Measurements from ENCODE around the gene LYPD3.
"Not testable (repeated sequence)": the region's sequence is repeated elsewhere in the genome, so short reads cannot be mapped to it uniquely, and the experiment has no call there.

The LYPD3 gene

GRCh38 chr19:43465468-43466120, at the start of gene LYPD3:
TSS of gene LYPD3 (minus strand) at chr19:43465608. CDS start at chr19:43465571, 37 bp downstream.
- Mint-ChIP-seq H3K27ac (peak within 1 kb of the TSS; percentile 32), H3K4me3 (peak within 1 kb of the TSS; percentile 95), H3K9me3 (no peaks in the 10 kb centered on the region), H3K27me3 (ENCODE audit: low read depth) (no peaks in the 10 kb centered on the region), H3K36me3 (ENCODE audit: low read depth) (no peaks in the 10 kb centered on the region), H3K4me1 (ENCODE audit: low read depth) (peaks cover 34% of the 10 kb centered on the region)

- not testable (repeated sequence) for H3K4me3 Mint-ChIP-seq; H3K4me1 Mint-ChIP-seq (ENCODE audit: low read depth); H3K27ac Mint-ChIP-seq; H3K27me3 Mint-ChIP-seq (ENCODE audit: low read depth); H3K9me3 Mint-ChIP-seq
- peaks cover 39% of the 10 kb centered on the region for H3K36me3 Mint-ChIP-seq (ENCODE audit: low read depth)
Measured at GRCh38 chr19:43512399-43512798, 47.0 kb upstream of the LYPD3 start.

GRCh38 chr19:43511324-43511723, 45.9 kb upstream of the LYPD3 start:
- no peak overlapping the region for H3K27ac Mint-ChIP-seq
- H3K4me3 Mint-ChIP-seq: no peak overlapping the region

GRCh38 chr19:43510713-43511112, 45.3 kb upstream of the LYPD3 start:
- Mint-ChIP-seq H3K36me3 (ENCODE audit: low read depth) (peaks cover 45% of the 10 kb centered on the region), H3K27ac (no peak overlapping the region)

More at GRCh38 chr19:43511324-43511723, 45.9 kb upstream of the LYPD3 start:
- Mint-ChIP-seq H3K4me1 (ENCODE audit: low read depth) (no peaks in the 10 kb centered on the region), H3K9me3 (no peaks in the 10 kb centered on the region), H3K36me3 (ENCODE audit: low read depth) (peaks cover 41% of the 10 kb centered on the region), H3K27me3 (ENCODE audit: low read depth) (no peaks in the 10 kb centered on the region)

GRCh38 chr19:43507880-43508279, 42.5 kb upstream of the LYPD3 start:
- Mint-ChIP-seq H3K9me3 (no peaks in the 10 kb centered on the region), H3K4me1 (ENCODE audit: low read depth) (peaks cover 19% of the 10 kb centered on the region), H3K27me3 (ENCODE audit: low read depth) (no peaks in the 10 kb centered on the region), H3K4me3 (no peak overlapping the region), H3K27ac (no peak overlapping the region), H3K36me3 (ENCODE audit: low read depth) (peaks cover 49% of the 10 kb centered on the region)

More at GRCh38 chr19:43510713-43511112, 45.3 kb upstream of the LYPD3 start:
- Mint-ChIP-seq H3K4me3 (no peak overlapping the region), H3K4me1 (ENCODE audit: low read depth) (peaks cover 5% of the 10 kb centered on the region), H3K9me3 (no peaks in the 10 kb centered on the region), H3K27me3 (ENCODE audit: low read depth) (no peaks in the 10 kb centered on the region)

- no peaks in the 10 kb centered on the region for H3K9me3 Mint-ChIP-seq
- H3K4me3 Mint-ChIP-seq: no peak overlapping the region
- H3K4me1 Mint-ChIP-seq (ENCODE audit: low read depth): peaks cover 21% of the 10 kb centered on the region
- peaks cover 43% of the 10 kb centered on the region for H3K36me3 Mint-ChIP-seq (ENCODE audit: low read depth)
- no peak overlapping the region for H3K27ac Mint-ChIP-seq
- no peaks in the 10 kb centered on the region for H3K27me3 Mint-ChIP-seq (ENCODE audit: low read depth)
Measured at GRCh38 chr19:43506629-43507028, 41.2 kb upstream of the LYPD3 start.

GRCh38 chr19:43505941-43506340, 40.5 kb upstream of the LYPD3 start:
- H3K27me3 Mint-ChIP-seq (ENCODE audit: low read depth): no peaks in the 10 kb centered on the region
- H3K36me3 Mint-ChIP-seq (ENCODE audit: low read depth): peaks cover 38% of the 10 kb centered on the region
- peak overlapping the region; percentile 75 for H3K27ac Mint-ChIP-seq
- H3K4me3 Mint-ChIP-seq: peak overlapping the region; percentile 40
- H3K9me3 Mint-ChIP-seq: no peaks in the 10 kb centered on the region
- peaks cover 21% of the 10 kb centered on the region for H3K4me1 Mint-ChIP-seq (ENCODE audit: low read depth)

GRCh38 chr19:43505186-43505456, 39.7 kb upstream of the LYPD3 start:
- Mint-ChIP-seq H3K27ac (peak overlapping the region; percentile 78), H3K27me3 (ENCODE audit: low read depth) (no peaks in the 10 kb centered on the region), H3K9me3 (no peaks in the 10 kb centered on the region), H3K4me3 (peak overlapping the region; percentile 30), H3K36me3 (ENCODE audit: low read depth) (peaks cover 33% of the 10 kb centered on the region), H3K4me1 (ENCODE audit: low read depth) (peaks cover 22% of the 10 kb centered on the region)

GRCh38 chr19:43504426-43505185, 39.2 kb upstream of the LYPD3 start, which contains the start of gene PHLDB3:
TSS of gene PHLDB3 (minus strand) at chr19:43504746. CDS start at chr19:43504118, 628 bp downstream.
- H3K4me3 Mint-ChIP-seq: peak within 1 kb of the TSS; percentile 95
- peaks cover 29% of the 10 kb centered on the region for H3K36me3 Mint-ChIP-seq (ENCODE audit: low read depth)
- H3K27ac Mint-ChIP-seq: peak within 1 kb of the TSS; percentile 96
- no peaks in the 10 kb centered on the region for H3K9me3 Mint-ChIP-seq
- no peaks in the 10 kb centered on the region for H3K27me3 Mint-ChIP-seq (ENCODE audit: low read depth)
- peaks cover 23% of the 10 kb centered on the region for H3K4me1 Mint-ChIP-seq (ENCODE audit: low read depth)

- peaks cover 26% of the 10 kb centered on the region for H3K36me3 Mint-ChIP-seq (ENCODE audit: low read depth)
- H3K27ac Mint-ChIP-seq: peak overlapping the region; percentile 96
- H3K4me1 Mint-ChIP-seq (ENCODE audit: low read depth): peaks cover 23% of the 10 kb centered on the region
- no peaks in the 10 kb centered on the region for H3K27me3 Mint-ChIP-seq (ENCODE audit: low read depth)
- H3K4me3 Mint-ChIP-seq: peak overlapping the region; percentile 95
- H3K9me3 Mint-ChIP-seq: no peaks in the 10 kb centered on the region
Measured at GRCh38 chr19:43503501-43504425, 38.4 kb upstream of the LYPD3 start.

- H3K4me1 Mint-ChIP-seq (ENCODE audit: low read depth): peaks cover 24% of the 10 kb centered on the region
- no peaks in the 10 kb centered on the region for H3K9me3 Mint-ChIP-seq
- no peaks in the 10 kb centered on the region for H3K27me3 Mint-ChIP-seq (ENCODE audit: low read depth)
- peaks cover 19% of the 10 kb centered on the region for H3K36me3 Mint-ChIP-seq (ENCODE audit: low read depth)
- peak overlapping the region; percentile 95 for H3K4me3 Mint-ChIP-seq
- no peak overlapping the region for H3K27ac Mint-ChIP-seq
Measured at GRCh38 chr19:43502419-43502976, 37.1 kb upstream of the LYPD3 start.

GRCh38 chr19:43501661-43502418, 36.4 kb upstream of the LYPD3 start:
- Mint-ChIP-seq H3K9me3 (no peaks in the 10 kb centered on the region), H3K4me3 (no peak overlapping the region), H3K4me1 (ENCODE audit: low read depth) (peaks cover 24% of the 10 kb centered on the region), H3K36me3 (ENCODE audit: low read depth) (peaks cover 19% of the 10 kb centered on the region), H3K27ac (no peak overlapping the region), H3K27me3 (ENCODE audit: low read depth) (no peaks in the 10 kb centered on the region)

- Mint-ChIP-seq H3K4me3 (no peak overlapping the region), H3K36me3 (ENCODE audit: low read depth) (peaks cover 17% of the 10 kb centered on the region), H3K27ac (no peak overlapping the region)
Measured at GRCh38 chr19:43499042-43499441, 33.6 kb upstream of the LYPD3 start.

More at GRCh38 chr19:43499042-43499441, 33.6 kb upstream of the LYPD3 start:
- no peaks in the 10 kb centered on the region for H3K27me3 Mint-ChIP-seq (ENCODE audit: low read depth)
- H3K4me1 Mint-ChIP-seq (ENCODE audit: low read depth): peaks cover 14% of the 10 kb centered on the region
- H3K9me3 Mint-ChIP-seq: no peaks in the 10 kb centered on the region
